NB4 (cell line): ENCODE results near the gene COL24A1.

Source experiments
- CTCF ChIP-seq: IDR thresholded peaks from one replicate; pipeline ENCODE4 v1.5.1; 2012; ENCODE audit warnings: low read depth, low read length
- MAX ChIP-seq: IDR thresholded peaks from 2 replicates; pipeline ENCODE4 v1.6.1; 2011; ENCODE audit warnings: low read depth, low read length

- no peak for TF ChIP-seq MAX
- no peak for TF ChIP-seq CTCF
These were observed 264.2 kb downstream of the COL24A1 start for GRCh38 chr1:85892366-85892765.
